HG02938 (cell line): Measurements from ENCODE around the gene PIGK.

ENCODE experiments used
- ATAC-seq: cut with Tn5 transposase; IDR thresholded peaks from one replicate; pipeline ENCODE4 v1.9.1; 2021; ENCODE audit warnings: mild to moderate bottlenecking, moderate library complexity; ENCODE audit not compliant: unreplicated experiment

Gene PIGK

GRCh38 chr1:77103486-77103885, 115.7 kb downstream of the PIGK start:
- ATAC-seq = no peak

DNA sequence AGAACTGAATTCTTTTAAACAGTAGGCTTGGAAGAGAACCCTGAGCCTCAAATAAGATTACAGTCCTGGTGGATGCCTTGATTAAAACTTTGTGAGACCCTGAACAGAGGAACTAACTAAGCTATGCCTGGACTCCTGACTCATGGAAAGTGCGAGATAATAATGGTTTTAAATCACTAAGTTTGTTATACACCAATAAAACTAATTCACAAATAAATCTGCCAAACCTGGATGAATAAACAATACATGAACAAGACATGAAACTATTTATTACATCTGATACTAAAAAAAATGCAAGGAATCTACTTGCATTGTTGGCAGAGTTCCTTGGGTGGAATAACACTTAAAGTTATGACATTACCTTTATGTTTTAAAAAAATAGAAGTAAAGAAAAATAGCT, 118.4 kb downstream of the PIGK start:
- no peak for ATAC-seq

GRCh38 chr1:77096496-77097255, 122.6 kb downstream of the PIGK start:
- no peak for ATAC-seq

DNA sequence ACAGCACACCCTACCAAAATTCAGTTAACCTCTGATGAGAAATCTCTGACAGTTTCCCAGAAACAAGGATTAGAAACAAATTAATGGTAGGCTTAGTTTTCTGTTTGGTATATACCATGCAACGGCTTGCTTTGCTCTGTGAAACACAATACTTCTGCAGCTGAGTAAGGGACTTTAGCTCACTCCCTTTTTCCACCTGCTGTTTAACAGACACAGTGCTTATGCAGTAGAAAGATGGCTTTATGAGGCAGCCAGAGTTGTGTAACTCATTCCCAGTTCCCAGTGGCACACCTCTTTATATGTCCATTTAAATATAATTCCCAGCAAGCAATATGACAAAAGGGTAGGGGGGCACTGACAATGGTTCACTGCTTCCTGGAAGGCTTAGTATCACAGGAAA, 124.0 kb downstream of the PIGK start:
- ATAC-seq = no peak

GRCh38 chr1:77089756-77090155, 129.5 kb downstream of the PIGK start:
- ATAC-seq = no peak

- ATAC-seq = no peak
These were observed 134.1 kb downstream of the PIGK start for GRCh38 chr1:77085109-77085508.

- ATAC-seq = no peak
These were observed 134.8 kb downstream of the PIGK start for GRCh38 chr1:77084457-77084856.

DNA sequence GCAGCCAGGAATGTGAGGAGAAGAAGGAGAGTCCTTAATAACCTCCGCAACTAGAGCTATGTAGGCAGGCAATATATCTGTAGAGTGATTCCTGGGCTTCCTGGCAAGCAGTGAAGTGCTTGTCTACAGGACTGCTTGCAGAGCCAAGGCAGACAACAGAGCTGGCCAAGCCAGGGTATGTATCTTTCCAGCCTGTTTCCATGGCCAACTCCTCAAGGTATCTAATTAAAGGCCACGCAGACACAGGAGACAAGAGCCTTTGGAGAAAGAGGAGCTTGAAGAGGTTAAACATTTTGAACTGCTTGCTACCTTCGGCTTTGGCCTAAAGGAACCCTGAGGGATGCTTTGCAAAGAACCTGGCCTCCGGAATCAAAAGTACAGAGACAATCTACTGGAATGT, 137.4 kb downstream of the PIGK start:
- ATAC-seq = no peak

DNA sequence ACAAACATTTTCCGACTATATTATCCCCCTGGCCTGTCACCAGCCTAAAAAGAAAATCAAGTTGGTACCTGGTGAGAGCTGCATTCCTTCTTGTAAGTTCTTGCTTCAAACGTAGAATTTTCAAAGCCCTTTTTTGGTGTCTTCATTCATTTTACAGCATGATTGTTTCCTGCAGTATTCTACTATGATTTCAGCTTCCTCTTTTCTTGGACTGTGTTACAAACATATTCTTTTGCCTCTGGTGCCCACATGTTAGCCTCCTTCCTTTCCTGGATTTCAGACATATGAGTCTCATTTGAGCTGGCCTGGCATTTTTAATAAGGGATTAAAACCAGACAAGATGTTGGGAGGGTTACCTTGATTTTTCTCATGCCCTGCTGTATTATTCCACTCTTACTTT, 142.5 kb downstream of the PIGK start:
- no peak for ATAC-seq

GRCh38 chr1:77068013-77068412, 151.2 kb downstream of the PIGK start:
- ATAC-seq = no peak

DNA sequence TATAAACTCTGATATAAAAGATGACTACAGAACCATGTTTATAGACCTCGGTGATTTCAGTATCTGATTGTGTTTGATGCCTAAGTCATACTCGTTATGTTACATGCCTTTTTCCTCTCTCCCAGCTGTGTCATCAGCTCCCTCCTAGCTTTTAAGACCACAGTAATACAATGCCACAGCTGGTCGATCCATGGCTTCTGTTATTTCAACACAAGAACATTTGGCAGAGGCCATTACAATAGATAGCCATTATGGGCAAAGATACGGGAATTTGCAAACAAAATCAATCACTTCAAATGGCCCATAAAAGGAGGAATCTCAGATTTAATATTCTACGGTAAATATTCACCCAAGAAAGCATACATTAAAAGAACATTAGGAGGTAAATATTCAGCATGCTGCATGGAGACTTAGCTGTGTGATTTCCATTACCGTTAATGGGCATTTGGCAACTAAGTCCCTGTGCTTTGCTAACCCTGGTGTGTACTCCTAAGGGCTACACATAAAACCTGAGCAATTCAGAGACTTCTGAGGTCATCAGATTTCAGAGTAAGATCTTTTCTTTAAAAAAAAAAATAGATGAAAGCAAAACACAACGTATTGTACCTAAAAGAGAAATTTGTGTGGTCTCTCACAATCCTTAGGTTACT, 153.4 kb downstream of the PIGK start:
- ATAC-seq = no peak

DNA sequence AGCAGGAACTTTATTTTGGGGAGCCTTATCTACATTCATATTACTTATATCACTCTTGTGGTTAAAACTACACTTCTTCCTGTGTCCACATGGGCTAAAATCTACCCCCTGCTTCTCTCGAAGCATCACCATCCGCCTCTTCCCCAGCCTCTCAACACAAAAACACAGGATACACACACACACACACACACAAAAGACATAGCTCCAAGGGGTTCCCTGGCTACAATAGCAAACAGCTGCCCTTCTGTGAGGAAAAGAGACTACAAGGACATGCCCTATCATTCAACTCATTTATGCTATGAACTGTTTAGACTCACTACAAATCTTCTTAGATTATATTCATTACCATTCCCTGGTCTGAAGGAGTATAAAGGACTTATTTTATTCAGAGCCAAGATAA, 155.0 kb downstream of the PIGK start:
- ATAC-seq = no peak

- ATAC-seq = no peak
These were observed 156.1 kb downstream of the PIGK start for GRCh38 chr1:77063118-77063517.

GRCh38 chr1:77061162-77061561, 158.1 kb downstream of the PIGK start:
- ATAC-seq = no peak

- ATAC-seq = no peak
These were observed 159.2 kb downstream of the PIGK start for GRCh38 chr1:77060000-77060399.

GRCh38 chr1:77057994-77058585, 161.1 kb downstream of the PIGK start:
- ATAC-seq = no peak

GRCh38 chr1:77056525-77056924, 162.7 kb downstream of the PIGK start:
- ATAC-seq = no peak

DNA sequence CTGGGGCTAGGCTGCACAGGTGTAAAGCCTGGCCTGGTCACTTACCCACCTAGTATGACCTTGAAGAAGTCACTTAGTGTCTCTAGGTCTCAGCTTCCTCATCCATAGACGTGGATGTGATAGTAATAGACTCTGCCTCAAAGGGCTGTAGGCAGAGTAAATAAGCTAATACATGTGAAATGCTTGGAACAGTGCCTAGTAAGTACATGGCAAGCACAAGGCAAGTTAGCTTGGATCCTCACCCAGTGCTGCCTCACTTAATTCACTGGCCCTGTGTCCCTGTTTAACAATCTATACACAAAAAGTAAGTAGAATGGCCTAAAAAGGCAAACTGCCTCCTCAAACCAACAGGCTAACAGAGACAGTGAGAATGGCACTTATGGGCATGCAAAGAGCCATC, 167.8 kb downstream of the PIGK start:
- no peak for ATAC-seq

DNA sequence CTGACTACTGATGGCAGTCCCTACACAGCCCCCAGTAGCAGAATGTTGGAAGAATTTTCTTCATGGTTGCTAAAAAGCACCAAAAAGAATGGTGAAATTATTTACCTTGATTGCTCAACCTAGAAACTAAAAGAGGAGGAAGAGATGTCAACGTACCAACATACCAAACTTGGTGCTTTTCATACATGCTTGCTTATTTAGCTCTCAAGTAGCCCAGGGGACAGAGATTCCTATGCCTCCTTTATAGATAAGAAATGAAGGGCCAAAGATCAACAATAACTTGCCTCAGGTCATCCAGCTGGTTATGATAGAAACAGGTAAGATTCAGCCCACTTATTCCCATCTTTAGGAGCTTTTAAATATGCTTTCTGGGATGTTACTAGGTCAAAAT, 170.6 kb downstream of the PIGK start:
- no peak for ATAC-seq

GRCh38 chr1:77047978-77048614, 171.1 kb downstream of the PIGK start:
- ATAC-seq = no peak

- ATAC-seq = no peak
These were observed 171.7 kb downstream of the PIGK start for GRCh38 chr1:77047575-77047974.
